ENCODE results near the gene MTRFR. TPM values are rescaled to one million over a fixed set of nuclear protein-coding genes. Genes with fewer than 3 reads are reported as not detected.

The MTRFR gene
- total RNA-seq, 6 donors from 2014 or later, result 9.4 to 27.4 (median 13.6) TPM

- DNase-seq (no peak), ATAC-seq (ENCODE audit: low FRiP score in 2 of 2) (no peak)
- Histone ChIP-seq H3K27me3 (no peaks in the 10 kb centered on the region), H3K27ac (peak overlapping the region in 1 of 4 donors; percentile 39), H3K9me3 (no peaks in the 10 kb centered on the region), H3K36me3 (peaks cover 0 to 21% (median 7%) of the 10 kb centered on the region in 4 donors), H3K4me1 (peaks cover 0 to 1% (median 0%) of the 10 kb centered on the region in 4 donors), H3K4me3 (no peak overlapping the region)
- no peak for TF ChIP-seq POLR2A (IDR thresholded peaks at IDR 0.05)
- TF ChIP-seq EP300 (IDR thresholded peaks at IDR 0.05), result no peak
- TF ChIP-seq CTCF (IDR thresholded peaks at IDR 0.05), result no peak
- TF ChIP-seq POLR2AphosphoS5 (IDR thresholded peaks at IDR 0.05), result no peak
- WGBS, 2 donors, result 75 to 88% methylated on average over 11 of the region's 11 CpGs
Measured at GRCh38 chr12:123223241-123223668, 10.0 kb upstream of the MTRFR start.

GRCh38 chr12:123225443-123225842 lies 7.8 kb upstream of the MTRFR start:
- ATAC-seq (ENCODE audit: low FRiP score in 2 of 2), result no peak
- TF ChIP-seq CTCF (IDR thresholded peaks at IDR 0.05) (no peak), POLR2AphosphoS5 (IDR thresholded peaks at IDR 0.05) (no peak), POLR2A (IDR thresholded peaks at IDR 0.05) (no peak), EP300 (IDR thresholded peaks at IDR 0.05) (no peak)
- WGBS, 2 donors, result 81 to 97% methylated on average over 2 of the region's 2 CpGs

GRCh38 chr12:123227581-123228258 lies 5.5 kb upstream of the MTRFR start:
- Histone ChIP-seq H3K4me3 (no peak overlapping the region), H3K27ac (no peak overlapping the region), H3K27me3 (no peaks in the 10 kb centered on the region), H3K36me3 (no peaks in the 10 kb centered on the region), H3K9me3 (no peaks in the 10 kb centered on the region), H3K4me1 (peaks cover 4 to 27% (median 16%) of the 10 kb centered on the region in 4 donors)
- WGBS, 2 donors, result 59 to 61% methylated on average over 5 of the region's 5 CpGs
- ATAC-seq (ENCODE audit: low FRiP score in 2 of 2) (no peak), DNase-seq (no peak)
- TF ChIP-seq CTCF (IDR thresholded peaks at IDR 0.05) (no peak), POLR2A (IDR thresholded peaks at IDR 0.05) (no peak), POLR2AphosphoS5 (IDR thresholded peaks at IDR 0.05) (no peak), EP300 (IDR thresholded peaks at IDR 0.05) (no peak)

More at GRCh38 chr12:123225443-123225842, 7.8 kb upstream of the MTRFR start:
- no peak overlapping the region for H3K4me3 ChIP-seq
- H3K9me3 ChIP-seq, result no peaks in the 10 kb centered on the region
- peaks cover 0 to 20% (median 5%) of the 10 kb centered on the region in 4 donors for H3K36me3 ChIP-seq
- H3K4me1 ChIP-seq, result peaks cover 0 to 19% (median 6%) of the 10 kb centered on the region in 4 donors
- DNase-seq, result no peak
- H3K27ac ChIP-seq, result no peak overlapping the region
- no peaks in the 10 kb centered on the region for H3K27me3 ChIP-seq

- Histone ChIP-seq H3K4me3 (no peak overlapping the region), H3K27me3 (no peaks in the 10 kb centered on the region), H3K36me3 (no peaks in the 10 kb centered on the region), H3K27ac (peak overlapping the region in 3 of 4 donors; percentile 6 to 32 (median 27)), H3K4me1 (peaks cover 7 to 32% (median 20%) of the 10 kb centered on the region in 4 donors), H3K9me3 (no peaks in the 10 kb centered on the region)
- 59 to 86% methylated on average over 3 of the region's 3 CpGs for WGBS, 2 donors
- TF ChIP-seq POLR2AphosphoS5 (IDR thresholded peaks at IDR 0.05) (no peak), EP300 (IDR thresholded peaks at IDR 0.05) (no peak), POLR2A (IDR thresholded peaks at IDR 0.05) (no peak), CTCF (IDR thresholded peaks at IDR 0.05) (no peak)
- no peak for ATAC-seq (ENCODE audit: low FRiP score in 2 of 2)
- no peak for DNase-seq
Measured at GRCh38 chr12:123229051-123229450, 4.2 kb upstream of the MTRFR start.

Measured in upper lobe of left lung (tissue), 6 donors.